Neural cell (in vitro differentiated cells): ENCODE data around the gene NDUFA6. TPM values are rescaled to one million over a fixed set of nuclear protein-coding genes. Genes with fewer than 3 reads are reported as not detected.
"Not testable (repeated sequence)": the region's sequence is repeated elsewhere in the genome, so short reads cannot be mapped to it uniquely, and the experiment has no call there.

Source experiments
- H2AFZ ChIP-seq: fragments of 200-600, 300-800 bp; sonication (generic), shearing (Covaris generic); 2 replicates; pipeline ENCODE4 v1.6.0; 2014; ENCODE audit warnings: low read depth, mild to moderate bottlenecking, antibody characterized with exemption, low read length, moderate library complexity
- H3F3A ChIP-seq: fragments of 200-600 bp; shearing (Covaris generic); 2 replicates; pipeline ENCODE4 v1.6.1; 2016; ENCODE audit warnings: mild to moderate bottlenecking, moderate library complexity, mixed read lengths, antibody characterized with exemption, low read length; ENCODE audit not compliant: insufficient read depth, poor library complexity, severe bottlenecking
- H3K27ac ChIP-seq: fragments of 200-600, 300-800 bp; sonication (generic), shearing (Covaris generic); 2 replicates; pipeline ENCODE4 v1.5.1; 2014; ENCODE audit warnings: mild to moderate bottlenecking, low read length, moderate library complexity
- H3K27me3 ChIP-seq: fragments of 300-800, 200-600 bp; sonication (generic), shearing (Covaris generic); 2 replicates; pipeline ENCODE4 v1.6.0; 2014; ENCODE audit warnings: mild to moderate bottlenecking, low read depth, low read length, moderate library complexity; ENCODE audit not compliant: insufficient read depth
- H3K36me3 ChIP-seq: fragments of 300-800, 200-600 bp; sonication (generic), shearing (Covaris generic); 2 replicates; pipeline ENCODE4 v1.5.1; 2014; ENCODE audit warnings: mild to moderate bottlenecking, antibody characterized with exemption, low read length, moderate library complexity; ENCODE audit not compliant: insufficient read depth
- H3K4me2 ChIP-seq: fragments of 300-800, 200-600 bp; sonication (generic), shearing (Covaris generic); 2 replicates; pipeline ENCODE4 v1.6.0; 2014; ENCODE audit warnings: mild to moderate bottlenecking, low read length
- H3K4me3 ChIP-seq: fragments of 300-800, 200-600 bp; sonication (generic), shearing (Covaris generic); 2 replicates; pipeline ENCODE4 v1.5.1; 2014; ENCODE audit warnings: mild to moderate bottlenecking, low read length, moderate library complexity
- H3K79me2 ChIP-seq: fragments of 200-600 bp; shearing (Covaris generic); replicated peaks from 2 replicates; pipeline ENCODE4 v1.6.0; 2014; ENCODE audit warnings: mild to moderate bottlenecking, low read length, moderate library complexity; ENCODE audit not compliant: insufficient read depth
- H3K9ac ChIP-seq: fragments of 300-800, 200-600 bp; sonication (generic), shearing (Covaris generic); 2 replicates; pipeline ENCODE4 v1.6.1; 2016; ENCODE audit warnings: mild to moderate bottlenecking, low read length, mixed read lengths
- H3K9me2 ChIP-seq: fragments of 200-600 bp; shearing (Covaris generic); 2 replicates; pipeline ENCODE4 v1.6.1; 2016; ENCODE audit warnings: mild to moderate bottlenecking, low read length, mixed read lengths; ENCODE audit not compliant: insufficient read depth
- H3K9me3 ChIP-seq: fragments of 200-600, 300-800 bp; sonication (generic), shearing (Covaris generic); 2 replicates; pipeline ENCODE4 v1.6.1; 2016; ENCODE audit warnings: mild to moderate bottlenecking, mixed run types, low read length, moderate library complexity, mixed read lengths
- H4K20me1 ChIP-seq: fragments of 200-600 bp; shearing (Covaris generic); 2 replicates; pipeline ENCODE4 v1.6.1; 2016; ENCODE audit warnings: mild to moderate bottlenecking, mixed run types; ENCODE audit not compliant: insufficient read depth
- CTCF ChIP-seq: fragments of 450-650 bp; IDR thresholded peaks from 2 replicates; pipeline ENCODE4 v1.5.1; 2014; ENCODE audit warnings: antibody characterized with exemption, mild to moderate bottlenecking, moderate library complexity; ENCODE audit not compliant: poor library complexity, severe bottlenecking
- EP300 ChIP-seq: fragments of 450-650 bp; conservative IDR thresholded peaks from 2 replicates; pipeline ENCODE4 v1.6.1; 2014; ENCODE audit warnings: antibody characterized with exemption, mild to moderate bottlenecking, moderate library complexity; ENCODE audit not compliant: poor library complexity, severe bottlenecking
- EZH2 ChIP-seq: fragments of 200-600, 300-800 bp; shearing (Covaris generic), sonication (generic); IDR thresholded peaks from 2 replicates; pipeline ENCODE4 v1.6.1; 2014; ENCODE audit warnings: antibody characterized with exemption, low read length, borderline replicate concordance, mild to moderate bottlenecking; ENCODE audit not compliant: insufficient read depth, poor library complexity, severe bottlenecking
- MXI1 ChIP-seq: fragments of 450-650 bp; conservative IDR thresholded peaks from 2 replicates; pipeline ENCODE4 v1.6.1; 2014; ENCODE audit warnings: antibody characterized with exemption, mild to moderate bottlenecking; ENCODE audit not compliant: poor library complexity, severe bottlenecking
- POLR2AphosphoS5 ChIP-seq: IDR thresholded peaks from 2 replicates; pipeline ENCODE4 v1.6.1; 2012
- REST ChIP-seq: IDR thresholded peaks from 2 replicates; pipeline ENCODE4 v1.6.1; 2012; ENCODE audit warnings: borderline replicate concordance
- polyA plus RNA-seq: library from polyadenylated mRNA; depleted of rRNA; stranded (reverse); fragments of >200 nt; gene quantifications from 2 replicates; pipeline ENCODE4 v1.2.3, GENCODE V29; 2014

NDUFA6 gene
- polyA plus RNA-seq, 1 donor from 2014 or later, result 273 TPM

GRCh38 chr22:42131562-42131961 is 41.0 kb upstream of the NDUFA6 start:
- no peak overlapping the region for H3K9ac ChIP-seq
- no peaks in the 10 kb centered on the region for H3K9me2 ChIP-seq
- no peaks in the 10 kb centered on the region for H3K36me3 ChIP-seq
- no peaks in the 10 kb centered on the region for H3K9me3 ChIP-seq
- H3K4me3 ChIP-seq, result no peak overlapping the region
- no peaks in the 10 kb centered on the region for H3K79me2 ChIP-seq
- H3F3A ChIP-seq, result no peaks in the 10 kb centered on the region
- no peak overlapping the region for H2AFZ ChIP-seq
- no peaks in the 10 kb centered on the region for H4K20me1 ChIP-seq
- TF ChIP-seq CTCF, result no peak
- TF ChIP-seq MXI1, result no peak
- TF ChIP-seq REST, result no peak
- TF ChIP-seq EP300, result no peak
- no peak for TF ChIP-seq POLR2AphosphoS5
- no peak for TF ChIP-seq EZH2
- no peaks in the 10 kb centered on the region for H3K27me3 ChIP-seq
- H3K4me2 ChIP-seq, result no peak overlapping the region
- H3K27ac ChIP-seq, result no peak overlapping the region

- not testable (repeated sequence) for H3K4me2 ChIP-seq, H3K27ac ChIP-seq, H3K9ac ChIP-seq, H3K36me3 ChIP-seq, H3K79me2 ChIP-seq, H2AFZ ChIP-seq, H3K9me3 ChIP-seq, H3K27me3 ChIP-seq, H3K9me2 ChIP-seq, H4K20me1 ChIP-seq, H3F3A ChIP-seq, H3K4me3 ChIP-seq
Observed at GRCh38 chr22:42130639-42131431, 40.3 kb upstream of the NDUFA6 start, which contains the start of gene CYP2D6. TSS of gene CYP2D6 (minus strand) at chr22:42130810. CDS start at chr22:42130791, 19 bp downstream.

- not testable (repeated sequence) for H3K36me3 ChIP-seq
Observed at GRCh38 chr22:42130182-42130581, 39.6 kb upstream of the NDUFA6 start.

GRCh38 chr22:42128776-42129694 is 38.5 kb upstream of the NDUFA6 start:
- not testable (repeated sequence) for H4K20me1 ChIP-seq, H3K4me3 ChIP-seq, H3K4me2 ChIP-seq, H2AFZ ChIP-seq, H3K9me2 ChIP-seq, H3K9ac ChIP-seq, H3K27ac ChIP-seq, H3K9me3 ChIP-seq, H3K79me2 ChIP-seq, H3K27me3 ChIP-seq, H3K36me3 ChIP-seq, H3F3A ChIP-seq

More at GRCh38 chr22:42130182-42130581, 39.6 kb upstream of the NDUFA6 start:
- H3K27ac ChIP-seq, H3K4me3 ChIP-seq, H3K9me2 ChIP-seq, H3K79me2 ChIP-seq, H3K4me2 ChIP-seq, H3F3A ChIP-seq, H3K9me3 ChIP-seq, H3K27me3 ChIP-seq, H2AFZ ChIP-seq, H3K9ac ChIP-seq, H4K20me1 ChIP-seq: not testable (repeated sequence)

GRCh38 chr22:42128007-42128406 is 37.4 kb upstream of the NDUFA6 start:
- not testable (repeated sequence) for H3K27me3 ChIP-seq, H3K9me3 ChIP-seq, H3F3A ChIP-seq, H3K4me2 ChIP-seq, H4K20me1 ChIP-seq, H3K9me2 ChIP-seq, H3K9ac ChIP-seq, H2AFZ ChIP-seq, H3K27ac ChIP-seq, H3K36me3 ChIP-seq, H3K79me2 ChIP-seq, H3K4me3 ChIP-seq
